PC-3 (cell line): ENCODE results near the gene NATD1. TPM values are rescaled to one million over a fixed set of nuclear protein-coding genes. Genes with fewer than 3 reads are reported as not detected.
A peak's percentile ranks its signal among the peaks of the same experiment; 100 is the strongest.

Experiments used
- ATAC-seq: fragments of 200-7000 bp; cut with Tn5 transposase; 2 replicates; pipeline ENCODE4 v1.9.1; 2020; ENCODE audit warnings: mild to moderate bottlenecking, moderate library complexity
- BruUV-seq: library from RNA; stranded (reverse); fragments of 400-500 nt; replicated peaks from 2 replicates; lab custom pipeline; 2021; lab: Mats Ljungman, UMichigan
- CTCF ChIA-PET: fragments of 300-600 bp; sonication (Branson Sonifier 250); formaldehyde crosslinking; loops from one replicate; lab custom pipeline; 2022; ENCODE audit warnings: antibody characterized with exemption; lab: Charles Lee
- POLR2A ChIA-PET: fragments of 300-600 bp; sonication (Branson Sonifier 250); formaldehyde crosslinking; loops from one replicate; lab custom pipeline; 2022; ENCODE audit warnings: antibody characterized with exemption; ENCODE audit not compliant: unreplicated experiment; lab: Charles Lee
- DNase-seq: peaks from one replicate; pipeline ENCODE4 v3.0.0-alpha.2; 2015
- H2AFZ ChIP-seq: fragments of 300-600 bp; sonication (generic); 2 replicates; pipeline ENCODE4 v1.6.0; 2016; ENCODE audit warnings: antibody characterized with exemption, low read length
- H3F3A ChIP-seq: fragments of 300-600 bp; sonication (generic); one replicate; pipeline ENCODE4 v1.6.0; 2017; ENCODE audit warnings: antibody characterized with exemption, low read length, control low read depth, mild to moderate bottlenecking; ENCODE audit not compliant: unreplicated experiment
- H3K27ac ChIP-seq: fragments of 300-600 bp; sonication (generic); 2 replicates; pipeline ENCODE4 v1.5.1; 2016; ENCODE audit warnings: mild to moderate bottlenecking, low read length
- H3K27me3 ChIP-seq: fragments of 300-600 bp; sonication (generic); 2 replicates; pipeline ENCODE4 v1.6.1; 2016; ENCODE audit warnings: low read length, mixed read lengths
- H3K36me3 ChIP-seq: fragments of 300-600 bp; sonication (generic); 2 replicates; pipeline ENCODE4 v1.6.1; 2016; ENCODE audit warnings: low read depth, mixed run types, low read length, mixed read lengths
- H3K4me1 ChIP-seq: fragments of 300-600 bp; sonication (generic); 2 replicates; pipeline ENCODE4 v1.5.1; 2016; ENCODE audit warnings: low read length; ENCODE audit not compliant: insufficient read depth
- H3K4me2 ChIP-seq: fragments of 300-600 bp; sonication (generic); 2 replicates; pipeline ENCODE4 v1.6.0; 2016; ENCODE audit warnings: low read length
- H3K4me3 ChIP-seq: fragments of 300-600 bp; sonication (generic); 2 replicates; pipeline ENCODE4 v1.5.1; 2016; ENCODE audit warnings: mild to moderate bottlenecking, low read length, mixed read lengths
- H3K79me2 ChIP-seq: fragments of 300-600 bp; sonication (generic); 2 replicates; pipeline ENCODE4 v1.6.1; 2017; ENCODE audit warnings: low read length, mixed read lengths
- H3K9ac ChIP-seq: fragments of 300-600 bp; sonication (generic); 2 replicates; pipeline ENCODE4 v1.6.0; 2016; ENCODE audit warnings: mild to moderate bottlenecking, low read length
- H3K9me2 ChIP-seq: fragments of 300-600 bp; sonication (generic); replicated peaks from 2 replicates; pipeline ENCODE4 v1.6.1; 2016; ENCODE audit warnings: mixed run types, low read length, mixed read lengths
- H3K9me3 ChIP-seq: fragments of 300-600 bp; sonication (generic); 2 replicates; pipeline ENCODE4 v1.6.1; 2016; ENCODE audit warnings: low read length, mixed read lengths
- H4K20me1 ChIP-seq: fragments of 300-600 bp; sonication (generic); 2 replicates; pipeline ENCODE4 v1.6.1; 2016; ENCODE audit warnings: low read length, mixed read lengths
- EZH2 ChIP-seq: fragments of 300-600 bp; sonication (generic); IDR thresholded peaks from one replicate; pipeline ENCODE4 v1.6.1; 2017; ENCODE audit warnings: antibody characterized with exemption, mild to moderate bottlenecking, low read length; ENCODE audit not compliant: unreplicated experiment
- EZH2phosphoT487 ChIP-seq: fragments of 300-600 bp; sonication (generic); IDR thresholded peaks from 2 replicates; pipeline ENCODE4 v1.6.1; 2018; ENCODE audit warnings: mild to moderate bottlenecking, antibody characterized with exemption, low read length, borderline replicate concordance
- intact Hi-C: fragments of 100-400 bp; cut with micrococcal nuclease; formaldehyde crosslinking; loops from 2 replicates; pipeline ENCODE4 v1.9.0; 2023
- total RNA-seq: library from RNA; depleted of rRNA; stranded (reverse); fragments of >200 nt; gene quantifications from 2 replicates; pipeline ENCODE4 v1.2.3, GENCODE V29; 2014
- TF ChIP-seq, protein P1 (sequence below): fragments of 300-600 bp; sonication (generic); conservative IDR thresholded peaks from 2 replicates; pipeline ENCODE4 v1.5.1; 2017; ENCODE audit warnings: antibody characterized with exemption, low read depth, mild to moderate bottlenecking, low read length

NATD1 gene
- total RNA-seq, 1 experiment from 2014 or later, result 0.73 TPM

DNA sequence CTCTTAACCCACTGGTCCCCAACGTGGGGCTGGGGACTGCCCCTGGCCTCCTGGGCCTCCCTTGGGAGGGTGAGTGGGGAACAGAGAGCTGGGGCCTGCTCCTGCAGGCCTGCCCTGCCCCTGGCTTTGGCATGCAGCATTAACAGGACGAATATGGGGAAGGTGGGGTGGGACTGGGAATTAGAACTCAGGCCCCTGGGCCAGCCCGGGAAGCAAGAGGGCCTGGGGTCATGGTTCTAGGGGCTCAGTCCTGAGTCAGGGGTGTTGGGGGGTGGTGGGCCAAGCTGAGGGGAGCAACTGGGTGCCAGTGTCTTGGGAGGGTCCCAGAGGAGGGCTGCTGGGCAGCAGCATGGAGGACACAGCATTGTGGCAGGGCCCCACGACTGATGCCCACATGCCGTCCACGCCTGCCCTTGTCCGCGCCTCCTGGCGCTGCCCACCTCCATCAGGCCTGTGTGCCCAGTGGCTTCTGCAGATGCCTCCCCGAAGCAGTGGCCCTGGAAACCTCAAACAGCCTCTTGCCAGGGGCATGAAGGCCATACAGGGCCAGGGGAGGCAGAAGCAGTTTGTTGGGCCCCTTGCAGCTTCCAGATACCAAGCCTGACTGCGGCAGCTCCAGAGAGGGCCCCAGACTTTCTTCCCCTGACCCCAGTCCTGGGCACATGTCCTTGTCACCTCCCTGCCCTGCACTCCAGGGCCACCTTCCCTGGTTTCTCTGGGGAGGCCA lies 36.1 kb upstream of the NATD1 start:
- TF ChIP-seq EZH2 (no peak), EZH2phosphoT487 (no peak)
- TF ChIP-seq, protein P1, sequence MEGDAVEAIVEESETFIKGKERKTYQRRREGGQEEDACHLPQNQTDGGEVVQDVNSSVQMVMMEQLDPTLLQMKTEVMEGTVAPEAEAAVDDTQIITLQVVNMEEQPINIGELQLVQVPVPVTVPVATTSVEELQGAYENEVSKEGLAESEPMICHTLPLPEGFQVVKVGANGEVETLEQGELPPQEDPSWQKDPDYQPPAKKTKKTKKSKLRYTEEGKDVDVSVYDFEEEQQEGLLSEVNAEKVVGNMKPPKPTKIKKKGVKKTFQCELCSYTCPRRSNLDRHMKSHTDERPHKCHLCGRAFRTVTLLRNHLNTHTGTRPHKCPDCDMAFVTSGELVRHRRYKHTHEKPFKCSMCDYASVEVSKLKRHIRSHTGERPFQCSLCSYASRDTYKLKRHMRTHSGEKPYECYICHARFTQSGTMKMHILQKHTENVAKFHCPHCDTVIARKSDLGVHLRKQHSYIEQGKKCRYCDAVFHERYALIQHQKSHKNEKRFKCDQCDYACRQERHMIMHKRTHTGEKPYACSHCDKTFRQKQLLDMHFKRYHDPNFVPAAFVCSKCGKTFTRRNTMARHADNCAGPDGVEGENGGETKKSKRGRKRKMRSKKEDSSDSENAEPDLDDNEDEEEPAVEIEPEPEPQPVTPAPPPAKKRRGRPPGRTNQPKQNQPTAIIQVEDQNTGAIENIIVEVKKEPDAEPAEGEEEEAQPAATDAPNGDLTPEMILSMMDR, result no peak
- Histone ChIP-seq H3K4me3 (no peak overlapping the region), H3K79me2 (peaks cover 96% of the 10 kb centered on the region), H2AFZ (no peak overlapping the region), H3K9me2 (no peaks in the 10 kb centered on the region), H3K27me3 (peaks cover 5% of the 10 kb centered on the region; the same call in 1 of the 2 replicates), H3K9ac (no peak overlapping the region), H3K36me3 (peaks cover 5% of the 10 kb centered on the region; the same call in 1 of the 2 replicates), H3K4me1 (peaks cover 35% of the 10 kb centered on the region), H3F3A (no peaks in the 10 kb centered on the region), H4K20me1 (peaks cover 80% of the 10 kb centered on the region), H3K4me2 (peak overlapping the region; percentile 81), H3K27ac (no peak overlapping the region), H3K9me3 (no peaks in the 10 kb centered on the region)
- ATAC-seq (no peak), DNase-seq (no peak)
- BruUV-seq, result no TSS peak
- POLR2A ChIA-PET, result interaction anchor here (0.6 kb wide), 1 partner anchor 190 kb away, joined by 17 read pairs; no protein-coding TSS in a partner anchor
- intact Hi-C loops, result no loop called here
- CTCF ChIA-PET, result interaction anchor here (0.8 kb wide), 1 partner anchor 9 kb away, joined by 3 read pairs; no protein-coding TSS in a partner anchor

DNA sequence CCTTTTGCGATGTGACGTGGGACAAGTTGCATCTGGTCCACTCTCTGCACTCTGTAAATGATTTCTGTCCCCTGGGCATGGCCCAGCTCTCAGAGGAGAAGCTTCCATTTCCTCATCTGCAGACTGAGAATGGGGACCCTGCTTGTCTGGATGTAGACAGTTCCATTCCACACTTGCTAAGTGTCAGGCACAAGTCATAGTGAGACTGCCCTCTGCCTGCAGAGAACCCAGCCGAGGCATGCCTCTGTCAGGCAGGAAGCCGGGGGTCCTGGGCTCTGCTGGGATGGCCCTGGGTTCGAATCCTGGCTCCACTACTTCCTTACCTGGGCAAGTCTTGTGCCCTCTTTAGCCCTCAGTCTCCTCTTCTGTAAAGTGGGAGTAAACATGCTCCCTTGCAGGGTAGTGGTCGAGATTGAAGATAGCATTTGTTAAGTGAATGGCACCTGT lies 35.4 kb upstream of the NATD1 start:
- ATAC-seq, result no peak
- Histone ChIP-seq H3K4me3 (peak overlapping the region; percentile 55), H3K9me3 (no peaks in the 10 kb centered on the region), H3F3A (no peaks in the 10 kb centered on the region), H2AFZ (no peak overlapping the region), H3K27ac (peak overlapping the region; percentile 69), H3K79me2 (peaks cover 88% of the 10 kb centered on the region), H3K9ac (peak overlapping the region; percentile 53), H3K27me3 (peaks cover 5% of the 10 kb centered on the region; the same call in 1 of the 2 replicates), H3K9me2 (no peaks in the 10 kb centered on the region), H3K36me3 (peaks cover 5% of the 10 kb centered on the region; the same call in 1 of the 2 replicates), H4K20me1 (peaks cover 73% of the 10 kb centered on the region), H3K4me1 (peaks cover 40% of the 10 kb centered on the region), H3K4me2 (peak overlapping the region; percentile 81)
- TF ChIP-seq, protein P1, result peak; percentile 24; the same call in 1 of the 2 replicates
- no peak for TF ChIP-seq EZH2
- CTCF ChIA-PET, result interaction anchor here (0.7 kb wide), 1 partner anchor 25 kb away, joined by 3 read pairs; no protein-coding TSS in a partner anchor
- peak; percentile 31 for DNase-seq
- intact Hi-C loops, result no loop called here
- POLR2A ChIA-PET, result interaction anchor here (0.5 kb wide), 1 partner anchor 263 kb away, joined by 4 read pairs; no protein-coding TSS in a partner anchor
- no TSS peak for BruUV-seq
